ENCODE results near the gene ACP6.

Gene ACP6

DNA sequence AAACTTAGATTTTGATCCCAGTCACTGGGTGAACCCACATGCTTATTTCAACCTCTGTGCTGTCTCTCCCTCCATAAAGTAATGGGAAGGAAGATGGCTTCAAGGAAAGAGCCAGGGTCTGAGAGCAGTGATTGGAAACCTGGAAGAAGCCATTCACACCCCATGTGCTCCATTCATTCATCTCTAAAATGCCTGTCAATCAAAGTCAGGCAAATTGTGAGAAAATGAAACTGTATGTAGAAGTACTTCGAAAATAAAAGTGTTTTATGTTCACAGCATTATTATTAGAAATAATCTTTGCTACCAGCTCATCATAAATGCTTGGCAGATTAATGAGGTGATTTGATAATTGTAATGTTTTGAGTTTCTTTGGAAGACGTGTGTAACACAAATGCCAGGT, 61.0 kb downstream of the ACP6 start:
- in situ Hi-C loops (cut with HindIII; ENCODE audit: low pct_unique_long_range_greater_than_20kb, low sequenced_read_pairs), result no loop called here
- TF ChIP-seq JUND (IDR thresholded peaks at IDR 0.05; ENCODE audit: low read depth), result no peak

DNA sequence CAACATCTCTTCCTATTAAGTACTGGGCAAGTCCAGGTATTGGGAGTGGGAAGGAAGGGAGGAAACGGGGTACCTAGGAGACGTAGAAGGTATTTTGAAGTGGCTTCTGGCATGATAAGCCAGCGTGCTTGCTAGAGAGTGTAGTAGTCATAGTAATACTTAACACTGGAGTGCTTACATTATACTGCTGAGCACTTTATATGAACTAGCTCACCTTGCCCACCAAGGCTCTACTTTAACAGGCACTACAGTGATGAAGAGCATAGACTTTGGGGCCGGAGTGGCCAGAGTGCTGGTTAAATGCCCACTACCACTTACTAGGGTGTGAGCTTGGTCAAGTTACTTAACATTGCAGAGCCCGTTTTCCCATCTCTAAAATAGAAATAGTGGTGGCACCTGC, 61.7 kb downstream of the ACP6 start:
- in situ Hi-C loops (cut with HindIII; ENCODE audit: low pct_unique_long_range_greater_than_20kb, low sequenced_read_pairs), result no loop called here
- TF ChIP-seq JUND (IDR thresholded peaks at IDR 0.05; ENCODE audit: low read depth), result no peak

More for the DNA sequence above, 61.0 kb downstream of the ACP6 start:
- no peak for DNase-seq (ENCODE audit: low read depth in 1 of 2, low spot score in 1 of 2)

DNA sequence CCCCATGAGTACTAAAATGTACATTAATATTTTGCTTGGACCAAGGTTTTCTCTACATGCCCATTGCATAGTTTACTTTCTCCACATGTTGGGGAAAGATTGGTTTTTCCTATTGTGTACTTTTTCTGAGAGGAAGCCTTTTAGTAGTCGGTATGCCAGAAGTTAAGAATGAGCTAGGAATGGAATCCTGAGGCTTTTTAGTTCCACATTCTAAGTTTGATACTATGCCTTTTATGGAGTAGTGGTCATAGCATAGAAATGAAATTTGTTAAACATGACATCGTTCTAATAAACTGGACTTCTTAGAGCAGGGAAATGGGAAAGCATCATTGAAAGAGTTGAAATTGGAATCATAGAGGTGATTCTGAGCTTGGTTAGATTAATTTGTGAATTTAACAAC, 64.7 kb downstream of the ACP6 start:
- DNase-seq (ENCODE audit: low read depth in 1 of 2, low spot score in 1 of 2), result no peak
- in situ Hi-C loops (cut with HindIII; ENCODE audit: low pct_unique_long_range_greater_than_20kb, low sequenced_read_pairs), result no loop called here
- no peak for TF ChIP-seq JUND (IDR thresholded peaks at IDR 0.05; ENCODE audit: low read depth)

More for the DNA sequence above, 61.7 kb downstream of the ACP6 start:
- DNase-seq (ENCODE audit: low read depth in 1 of 2, low spot score in 1 of 2), result no peak

DNA sequence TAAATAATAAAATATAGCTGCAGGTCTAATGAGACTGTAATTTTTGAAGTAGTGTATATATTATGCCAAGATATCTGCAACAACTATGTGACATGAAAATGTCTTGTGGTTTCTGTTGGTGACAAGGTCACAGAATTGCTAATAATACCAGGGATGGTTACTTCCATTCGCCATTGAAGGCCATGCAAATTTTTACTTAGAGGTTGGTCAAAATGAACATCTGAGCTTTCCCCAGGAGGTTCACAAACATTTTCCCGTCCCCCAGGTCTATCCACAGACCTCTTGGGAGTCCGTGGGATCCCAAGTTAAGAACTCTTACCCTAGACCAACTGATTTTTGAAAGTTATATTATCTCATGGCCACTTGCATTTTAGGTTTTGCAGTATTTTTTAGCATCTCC, 66.3 kb downstream of the ACP6 start:
- no peak for TF ChIP-seq JUND (IDR thresholded peaks at IDR 0.05; ENCODE audit: low read depth)
- in situ Hi-C loops (cut with HindIII; ENCODE audit: low pct_unique_long_range_greater_than_20kb, low sequenced_read_pairs), result no loop called here
- no peak for DNase-seq (ENCODE audit: low read depth in 1 of 2, low spot score in 1 of 2)

DNA sequence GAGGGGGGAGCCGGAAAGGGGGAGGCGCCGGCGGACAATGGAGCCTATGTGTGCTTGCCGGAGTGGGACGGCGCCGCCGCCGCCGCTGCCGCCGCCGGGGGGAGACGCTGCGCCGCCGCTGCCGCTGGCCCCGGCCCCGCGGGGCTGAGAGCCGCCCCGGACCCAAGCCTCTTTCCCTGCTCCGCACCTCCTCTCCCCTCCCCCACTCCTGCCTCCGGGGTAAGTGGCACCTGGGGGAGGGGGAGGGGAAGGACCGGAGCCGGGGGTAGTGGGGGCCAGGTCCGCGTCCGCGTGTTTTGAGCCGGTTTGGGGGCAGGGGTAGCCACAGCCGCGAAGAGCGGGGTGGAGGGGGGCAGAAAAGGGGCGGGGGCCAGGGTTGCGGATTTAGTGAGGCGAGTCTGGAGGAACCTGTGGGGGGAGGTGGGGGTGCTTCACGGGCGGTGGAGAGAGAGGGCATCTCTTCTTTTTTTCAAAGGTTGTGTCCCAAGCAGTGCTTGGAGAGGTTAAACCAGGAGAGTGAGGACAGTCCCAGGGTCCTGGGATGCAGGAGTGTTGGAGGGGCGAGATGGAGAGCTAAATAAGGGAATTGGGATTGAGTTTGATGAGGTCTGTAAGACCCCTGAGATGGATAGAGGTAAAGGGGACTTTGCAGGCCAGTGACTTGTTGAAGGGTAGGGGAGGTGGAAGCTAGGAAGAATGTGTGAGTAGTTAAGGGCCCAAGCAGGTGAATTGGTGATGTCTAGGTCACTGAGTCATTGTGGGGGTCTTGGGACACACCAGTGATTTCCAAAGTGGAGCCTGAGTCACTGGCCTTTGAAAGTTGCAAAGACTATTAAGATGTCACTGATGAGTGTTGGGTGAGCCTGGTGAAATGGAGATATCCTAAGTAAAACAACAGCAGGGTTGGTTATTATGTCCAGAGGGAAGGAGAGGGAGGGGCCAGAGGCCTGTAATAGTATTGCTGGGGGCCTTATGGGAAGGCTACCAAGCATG, 69.9 kb downstream of the ACP6 start:
- no peak for DNase-seq (ENCODE audit: low read depth in 1 of 2, low spot score in 1 of 2)
- in situ Hi-C loops (cut with HindIII; ENCODE audit: low pct_unique_long_range_greater_than_20kb, low sequenced_read_pairs), result no loop called here
- TF ChIP-seq JUND (IDR thresholded peaks at IDR 0.05; ENCODE audit: low read depth), result no peak

DNA sequence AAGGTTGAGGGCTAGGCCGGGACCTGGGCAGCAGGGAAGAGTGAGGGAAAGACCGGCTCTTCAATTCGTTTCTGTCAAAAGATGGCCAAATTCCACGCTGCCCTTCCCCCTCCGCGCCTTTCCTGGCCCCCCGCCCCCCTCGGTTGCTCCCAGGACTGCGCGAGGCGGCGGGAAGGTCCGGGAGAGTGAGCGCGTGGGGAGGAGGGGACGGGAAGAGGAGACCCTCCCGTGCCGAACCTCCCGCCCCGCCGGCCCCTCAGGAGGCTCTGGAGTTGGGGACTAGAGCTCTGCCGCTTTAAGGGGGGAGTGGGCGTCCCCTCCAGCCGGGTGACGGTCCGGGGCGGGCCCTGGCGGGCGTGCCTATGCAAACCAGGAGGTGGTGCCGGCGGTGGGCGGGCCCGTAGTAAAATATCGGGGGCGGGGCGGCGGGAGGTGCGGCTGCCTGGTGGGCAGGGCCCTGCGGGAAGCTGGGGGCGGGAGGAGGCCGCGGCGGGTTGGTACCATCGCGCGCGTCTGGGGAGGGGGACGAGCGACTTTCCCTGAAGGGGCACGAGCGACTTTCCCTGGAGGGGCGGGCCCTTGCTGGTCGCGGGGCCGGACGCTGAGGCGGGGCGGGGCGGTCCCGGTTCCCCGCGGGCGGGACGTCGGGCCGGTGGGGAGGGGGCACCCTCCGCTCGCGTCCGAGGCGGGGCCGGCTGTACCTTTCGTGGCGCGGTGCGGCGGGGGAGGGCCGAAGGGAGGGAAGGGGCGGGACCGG, 70.8 kb downstream of the ACP6 start:
- in situ Hi-C loops (cut with HindIII; ENCODE audit: low pct_unique_long_range_greater_than_20kb, low sequenced_read_pairs), result no loop called here
- DNase-seq (ENCODE audit: low read depth in 1 of 2, low spot score in 1 of 2), result peak; percentile 91 to 99
- TF ChIP-seq JUND (IDR thresholded peaks at IDR 0.05; ENCODE audit: low read depth), result no peak

DNA sequence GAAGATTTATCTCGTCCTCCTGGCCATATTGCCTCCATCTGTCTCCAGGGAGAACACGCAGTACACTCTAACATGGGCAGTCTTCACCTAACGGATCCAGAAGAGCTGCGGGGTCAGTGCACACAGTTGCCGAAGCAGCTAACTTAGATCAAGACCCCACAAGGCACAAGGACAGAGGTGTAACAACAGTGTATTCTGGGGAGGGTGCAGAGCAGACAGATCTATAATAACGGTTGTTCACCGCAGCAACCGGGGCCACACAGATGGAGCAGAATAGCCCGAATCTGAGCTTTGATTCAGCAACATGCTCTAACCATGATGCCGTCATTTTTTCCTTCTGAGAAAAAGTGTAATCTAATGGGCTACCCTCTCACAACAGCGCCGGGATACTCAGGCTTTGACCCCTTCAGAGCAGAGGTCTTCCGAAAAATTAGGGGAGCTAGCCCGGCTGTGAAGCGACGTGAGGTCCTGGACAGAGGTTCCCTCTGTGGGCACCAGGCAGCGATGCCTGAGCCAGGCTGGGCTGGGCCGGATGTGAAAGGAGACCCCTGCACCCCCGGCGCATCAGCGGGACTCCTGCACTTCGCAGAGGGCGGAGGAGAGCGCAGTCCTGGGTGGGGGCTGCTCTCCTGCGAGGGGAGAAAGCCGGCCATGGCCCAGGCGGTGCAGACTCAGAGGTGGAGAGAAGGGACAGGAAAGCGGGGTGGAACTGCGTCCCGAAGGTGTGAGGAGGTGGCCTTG, 71.5 kb downstream of the ACP6 start:
- DNase-seq (ENCODE audit: low read depth in 1 of 2, low spot score in 1 of 2), result peak in 1 of 2 experiments; percentile 15
- no peak for TF ChIP-seq JUND (IDR thresholded peaks at IDR 0.05; ENCODE audit: low read depth)
- in situ Hi-C loops (cut with HindIII; ENCODE audit: low pct_unique_long_range_greater_than_20kb, low sequenced_read_pairs), result no loop called here

DNA sequence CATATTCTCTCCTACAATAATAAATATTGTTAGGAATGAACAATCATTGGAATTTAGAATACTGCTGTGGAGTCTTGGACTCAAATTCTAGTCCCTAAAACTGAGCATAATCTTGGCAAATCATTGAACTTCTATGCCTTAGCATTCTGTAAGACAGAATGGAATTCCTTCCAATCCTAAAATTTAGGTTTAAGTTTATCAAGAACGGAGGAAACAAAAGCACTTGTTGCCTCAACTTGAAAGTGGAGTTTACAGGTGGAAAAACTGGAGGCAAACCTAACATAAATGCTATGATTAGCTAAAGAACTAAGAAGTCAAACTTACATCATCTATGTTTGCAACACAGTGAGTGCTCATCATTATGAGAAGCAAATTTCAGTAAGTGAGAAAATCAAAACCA, 73.3 kb downstream of the ACP6 start:
- in situ Hi-C loops (cut with HindIII; ENCODE audit: low pct_unique_long_range_greater_than_20kb, low sequenced_read_pairs), result no loop called here
- no peak for DNase-seq (ENCODE audit: low read depth in 1 of 2, low spot score in 1 of 2)
- TF ChIP-seq JUND (IDR thresholded peaks at IDR 0.05; ENCODE audit: low read depth), result no peak

Measured in T47D (cell line).